Prostate gland (tissue), 2 donors: ENCODE results near the gene DMXL1.

Experiments
- CTCF ChIP-seq, 4 experiments: fragments of 200-600 bp in 2 of 4; fragments of 450-650 bp in 2 of 4; sonication (generic) in 2 of 4; IDR thresholded peaks; 1 replicate in 3 of 4; 2 replicates in 1 of 4; pipeline ENCODE4 v1.5.1; 2016 to 2019; ENCODE audit warnings: antibody characterized with exemption in 4 of 4, mild to moderate bottlenecking in 2 of 4, moderate library complexity in 2 of 4
- POLR2A ChIP-seq: fragments of 450-650 bp; IDR thresholded peaks from one replicate; pipeline ENCODE4 v1.6.1; 2016; ENCODE audit warnings: antibody characterized with exemption, mild to moderate bottlenecking

GRCh38 chr5:119284031-119284430, 213.1 kb downstream of the DMXL1 start:
- TF ChIP-seq CTCF (IDR thresholded peaks at IDR 0.05) (no peak), POLR2A (no peak)
